Neural cell (in vitro differentiated cells): ENCODE results near the gene INO80. TPM values are rescaled to one million over a fixed set of nuclear protein-coding genes. Genes with fewer than 3 reads are reported as not detected.
"Not testable (repeated sequence)": the region's sequence is repeated elsewhere in the genome, so short reads cannot be mapped to it uniquely, and the experiment has no call there.

Experiments used
- H2AFZ ChIP-seq: fragments of 200-600, 300-800 bp; sonication (generic), shearing (Covaris generic); 2 replicates; pipeline ENCODE4 v1.6.0; 2014; ENCODE audit warnings: low read depth, mild to moderate bottlenecking, antibody characterized with exemption, low read length, moderate library complexity
- H3F3A ChIP-seq: fragments of 200-600 bp; shearing (Covaris generic); 2 replicates; pipeline ENCODE4 v1.6.1; 2016; ENCODE audit warnings: mild to moderate bottlenecking, moderate library complexity, mixed read lengths, antibody characterized with exemption, low read length; ENCODE audit not compliant: insufficient read depth, poor library complexity, severe bottlenecking
- H3K27ac ChIP-seq: fragments of 200-600, 300-800 bp; sonication (generic), shearing (Covaris generic); 2 replicates; pipeline ENCODE4 v1.5.1; 2014; ENCODE audit warnings: mild to moderate bottlenecking, low read length, moderate library complexity
- H3K27me3 ChIP-seq: fragments of 300-800, 200-600 bp; sonication (generic), shearing (Covaris generic); 2 replicates; pipeline ENCODE4 v1.6.0; 2014; ENCODE audit warnings: mild to moderate bottlenecking, low read depth, low read length, moderate library complexity; ENCODE audit not compliant: insufficient read depth
- H3K36me3 ChIP-seq: fragments of 300-800, 200-600 bp; sonication (generic), shearing (Covaris generic); 2 replicates; pipeline ENCODE4 v1.5.1; 2014; ENCODE audit warnings: mild to moderate bottlenecking, antibody characterized with exemption, low read length, moderate library complexity; ENCODE audit not compliant: insufficient read depth
- H3K4me2 ChIP-seq: fragments of 300-800, 200-600 bp; sonication (generic), shearing (Covaris generic); 2 replicates; pipeline ENCODE4 v1.6.0; 2014; ENCODE audit warnings: mild to moderate bottlenecking, low read length
- H3K4me3 ChIP-seq: fragments of 300-800, 200-600 bp; sonication (generic), shearing (Covaris generic); 2 replicates; pipeline ENCODE4 v1.5.1; 2014; ENCODE audit warnings: mild to moderate bottlenecking, low read length, moderate library complexity
- H3K79me2 ChIP-seq: fragments of 200-600 bp; shearing (Covaris generic); replicated peaks from 2 replicates; pipeline ENCODE4 v1.6.0; 2014; ENCODE audit warnings: mild to moderate bottlenecking, low read length, moderate library complexity; ENCODE audit not compliant: insufficient read depth
- H3K9ac ChIP-seq: fragments of 300-800, 200-600 bp; sonication (generic), shearing (Covaris generic); 2 replicates; pipeline ENCODE4 v1.6.1; 2016; ENCODE audit warnings: mild to moderate bottlenecking, low read length, mixed read lengths
- H3K9me2 ChIP-seq: fragments of 200-600 bp; shearing (Covaris generic); 2 replicates; pipeline ENCODE4 v1.6.1; 2016; ENCODE audit warnings: mild to moderate bottlenecking, low read length, mixed read lengths; ENCODE audit not compliant: insufficient read depth
- H3K9me3 ChIP-seq: fragments of 200-600, 300-800 bp; sonication (generic), shearing (Covaris generic); 2 replicates; pipeline ENCODE4 v1.6.1; 2016; ENCODE audit warnings: mild to moderate bottlenecking, mixed run types, low read length, moderate library complexity, mixed read lengths
- H4K20me1 ChIP-seq: fragments of 200-600 bp; shearing (Covaris generic); 2 replicates; pipeline ENCODE4 v1.6.1; 2016; ENCODE audit warnings: mild to moderate bottlenecking, mixed run types; ENCODE audit not compliant: insufficient read depth
- CTCF ChIP-seq: fragments of 450-650 bp; IDR thresholded peaks from 2 replicates; pipeline ENCODE4 v1.5.1; 2014; ENCODE audit warnings: antibody characterized with exemption, mild to moderate bottlenecking, moderate library complexity; ENCODE audit not compliant: poor library complexity, severe bottlenecking
- EP300 ChIP-seq: fragments of 450-650 bp; conservative IDR thresholded peaks from 2 replicates; pipeline ENCODE4 v1.6.1; 2014; ENCODE audit warnings: antibody characterized with exemption, mild to moderate bottlenecking, moderate library complexity; ENCODE audit not compliant: poor library complexity, severe bottlenecking
- EZH2 ChIP-seq: fragments of 200-600, 300-800 bp; shearing (Covaris generic), sonication (generic); IDR thresholded peaks from 2 replicates; pipeline ENCODE4 v1.6.1; 2014; ENCODE audit warnings: antibody characterized with exemption, low read length, borderline replicate concordance, mild to moderate bottlenecking; ENCODE audit not compliant: insufficient read depth, poor library complexity, severe bottlenecking
- MXI1 ChIP-seq: fragments of 450-650 bp; conservative IDR thresholded peaks from 2 replicates; pipeline ENCODE4 v1.6.1; 2014; ENCODE audit warnings: antibody characterized with exemption, mild to moderate bottlenecking; ENCODE audit not compliant: poor library complexity, severe bottlenecking
- POLR2AphosphoS5 ChIP-seq: IDR thresholded peaks from 2 replicates; pipeline ENCODE4 v1.6.1; 2012
- RAD21 ChIP-seq: fragments of 450-650 bp; conservative IDR thresholded peaks from 2 replicates; pipeline ENCODE4 v1.6.1; 2014; ENCODE audit warnings: antibody characterized with exemption, mild to moderate bottlenecking, moderate library complexity
- REST ChIP-seq: IDR thresholded peaks from 2 replicates; pipeline ENCODE4 v1.6.1; 2012; ENCODE audit warnings: borderline replicate concordance
- SMC3 ChIP-seq: fragments of 450-650 bp; conservative IDR thresholded peaks from 2 replicates; pipeline ENCODE4 v1.6.1; 2014; ENCODE audit warnings: antibody characterized with exemption, mild to moderate bottlenecking, moderate library complexity; ENCODE audit not compliant: poor library complexity
- TAF1 ChIP-seq: IDR thresholded peaks from 2 replicates; pipeline ENCODE4 v1.6.1; 2012; ENCODE audit warnings: low read depth
- polyA plus RNA-seq: library from polyadenylated mRNA; depleted of rRNA; stranded (reverse); fragments of >200 nt; gene quantifications from 2 replicates; pipeline ENCODE4 v1.2.3, GENCODE V29; 2014

The INO80 gene
- polyA plus RNA-seq, 1 donor from 2014 or later = 8.4 TPM

GRCh38 chr15:40955930-40956540, 160.0 kb downstream of the INO80 start:
- Histone ChIP-seq H3K4me2 (no peak overlapping the region), H3K9me3 (no peaks in the 10 kb centered on the region), H3K27ac (no peak overlapping the region), H3K36me3 (no peaks in the 10 kb centered on the region), H3K9ac (no peak overlapping the region), H2AFZ (no peak overlapping the region), H3K79me2 (no peaks in the 10 kb centered on the region), H3K27me3 (no peaks in the 10 kb centered on the region), H3K9me2 (no peaks in the 10 kb centered on the region), H3K4me3 (no peak overlapping the region), H4K20me1 (no peaks in the 10 kb centered on the region), H3F3A (no peaks in the 10 kb centered on the region)
- TF ChIP-seq TAF1 (no peak), SMC3 (no peak), EZH2 (no peak), REST (no peak), RAD21 (no peak), EP300 (no peak), CTCF (no peak), MXI1 (no peak), POLR2AphosphoS5 (no peak)

- H3K79me2 ChIP-seq = no peaks in the 10 kb centered on the region
- H3K9me3 ChIP-seq = no peaks in the 10 kb centered on the region
- no peak overlapping the region for H3K9ac ChIP-seq
- no peaks in the 10 kb centered on the region for H4K20me1 ChIP-seq
- H3K4me2 ChIP-seq = no peak overlapping the region
- no peaks in the 10 kb centered on the region for H3K36me3 ChIP-seq
- no peaks in the 10 kb centered on the region for H3F3A ChIP-seq
- H3K9me2 ChIP-seq = no peaks in the 10 kb centered on the region
- H3K27ac ChIP-seq = no peak overlapping the region
- no peak overlapping the region for H2AFZ ChIP-seq
- no peak for TF ChIP-seq REST
- TF ChIP-seq RAD21 = no peak
- H3K27me3 ChIP-seq = no peaks in the 10 kb centered on the region
- no peak overlapping the region for H3K4me3 ChIP-seq
Measured at GRCh38 chr15:40955141-40955903, 160.8 kb downstream of the INO80 start.

- not testable (repeated sequence) for H4K20me1 ChIP-seq, H3K9ac ChIP-seq, H2AFZ ChIP-seq, H3K36me3 ChIP-seq, H3K27me3 ChIP-seq, H3K9me2 ChIP-seq, H3F3A ChIP-seq, H3K9me3 ChIP-seq, H3K27ac ChIP-seq, H3K79me2 ChIP-seq
- Histone ChIP-seq H3K4me2 (peak overlapping the region; percentile 75), H3K4me3 (peak overlapping the region; percentile 91)
Measured at GRCh38 chr15:40954158-40954848, 161.8 kb downstream of the INO80 start.
